ENCODE results near the gene NXPH4. TPM values are rescaled to one million over a fixed set of nuclear protein-coding genes. Genes with fewer than 3 reads are reported as not detected.

NXPH4 gene
- total RNA-seq, 2 donors from 2014 or later = 0.27 TPM; not detected in 1

DNA sequence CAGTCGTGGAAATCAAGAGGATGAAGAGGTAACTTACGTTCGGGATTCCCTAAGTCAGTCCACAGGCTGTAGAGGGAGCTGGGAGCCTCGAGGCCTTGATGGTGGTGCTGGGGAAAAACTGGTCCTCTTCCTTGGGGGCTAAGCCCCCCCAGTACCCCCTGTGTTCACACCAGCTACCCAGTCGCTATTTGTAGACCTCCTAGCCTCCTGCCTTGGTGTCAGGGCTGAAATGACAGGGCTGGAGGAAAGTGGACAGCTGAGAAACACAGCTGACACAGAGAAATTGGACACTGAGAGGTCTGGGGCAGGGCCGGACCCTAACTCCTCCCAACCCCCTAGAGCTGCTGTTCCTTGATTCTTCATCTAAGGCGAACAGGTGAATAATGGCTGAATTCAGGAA, 34.4 kb downstream of the NXPH4 start, which contains the start of gene STAC3:
Gene STAC3, minus strand, starts transcription at position 232 of the 400 bp plus-strand sequence. CDS start 1,551 bp downstream, outside the sequence.
- TF ChIP-seq, protein P1, sequence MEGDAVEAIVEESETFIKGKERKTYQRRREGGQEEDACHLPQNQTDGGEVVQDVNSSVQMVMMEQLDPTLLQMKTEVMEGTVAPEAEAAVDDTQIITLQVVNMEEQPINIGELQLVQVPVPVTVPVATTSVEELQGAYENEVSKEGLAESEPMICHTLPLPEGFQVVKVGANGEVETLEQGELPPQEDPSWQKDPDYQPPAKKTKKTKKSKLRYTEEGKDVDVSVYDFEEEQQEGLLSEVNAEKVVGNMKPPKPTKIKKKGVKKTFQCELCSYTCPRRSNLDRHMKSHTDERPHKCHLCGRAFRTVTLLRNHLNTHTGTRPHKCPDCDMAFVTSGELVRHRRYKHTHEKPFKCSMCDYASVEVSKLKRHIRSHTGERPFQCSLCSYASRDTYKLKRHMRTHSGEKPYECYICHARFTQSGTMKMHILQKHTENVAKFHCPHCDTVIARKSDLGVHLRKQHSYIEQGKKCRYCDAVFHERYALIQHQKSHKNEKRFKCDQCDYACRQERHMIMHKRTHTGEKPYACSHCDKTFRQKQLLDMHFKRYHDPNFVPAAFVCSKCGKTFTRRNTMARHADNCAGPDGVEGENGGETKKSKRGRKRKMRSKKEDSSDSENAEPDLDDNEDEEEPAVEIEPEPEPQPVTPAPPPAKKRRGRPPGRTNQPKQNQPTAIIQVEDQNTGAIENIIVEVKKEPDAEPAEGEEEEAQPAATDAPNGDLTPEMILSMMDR (IDR thresholded peaks at IDR 0.05) = no peak
- H3K4me3 ChIP-seq = no peak within 1 kb of the TSS
- no peak within 1 kb of the TSS for H3K9ac ChIP-seq (ENCODE audit: low read depth in 2 of 2, low read length in 2 of 2)
- H3K27ac ChIP-seq = no peak within 1 kb of the TSS
- H3K27me3 ChIP-seq = no peaks in the 10 kb centered on the region
- no peak for DNase-seq
- H3K4me1 ChIP-seq = no peaks in the 10 kb centered on the region
- no peaks in the 10 kb centered on the region for H3K9me3 ChIP-seq
- intact Hi-C loops (cut with DNase I) = no loop called here
- H3K36me3 ChIP-seq = no peaks in the 10 kb centered on the region

DNA sequence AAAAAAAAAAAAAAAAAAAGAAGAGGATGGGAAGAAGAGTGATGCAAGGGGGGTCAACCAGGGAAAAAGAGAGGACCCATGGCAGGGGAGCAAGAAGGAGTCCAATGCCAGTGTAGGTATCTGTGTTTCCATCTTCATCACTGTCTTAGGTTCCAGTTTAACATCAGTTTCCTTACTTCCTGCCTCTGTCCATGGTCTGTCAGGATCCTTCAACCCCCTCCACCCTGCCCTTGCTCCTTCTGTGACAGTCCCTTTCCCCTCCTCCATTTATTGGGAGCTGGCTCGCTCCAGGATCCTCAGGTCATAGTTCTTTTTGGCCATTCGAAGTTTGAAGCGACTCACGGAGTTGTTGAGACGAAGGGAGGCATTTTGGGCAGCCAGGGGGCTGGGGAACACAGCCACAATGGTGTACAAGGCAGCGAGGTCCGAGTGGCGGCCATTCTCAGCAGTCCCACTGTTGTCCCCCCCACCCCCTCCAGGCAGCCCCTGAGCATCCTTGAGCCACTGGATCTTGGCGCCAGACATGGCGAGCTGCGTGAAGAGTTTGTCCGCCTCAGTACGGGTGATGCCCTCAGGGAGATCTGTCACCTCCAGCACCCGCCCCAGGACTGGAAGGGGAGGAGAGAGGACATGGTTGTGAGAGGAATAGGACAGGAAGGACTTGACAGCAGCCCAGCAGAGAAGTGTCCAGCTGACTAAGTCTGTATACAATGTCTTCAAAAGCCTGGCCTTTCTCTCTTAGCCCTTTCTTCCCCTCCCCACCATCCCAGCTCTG, 38.1 kb downstream of the NXPH4 start:
- Histone ChIP-seq H3K36me3 (no peaks in the 10 kb centered on the region), H3K4me3 (no peak overlapping the region), H3K9ac (ENCODE audit: low read depth in 2 of 2, low read length in 2 of 2) (no peak overlapping the region), H3K27ac (no peak overlapping the region), H3K9me3 (no peaks in the 10 kb centered on the region), H3K4me1 (no peaks in the 10 kb centered on the region), H3K27me3 (no peaks in the 10 kb centered on the region)
- no peak for DNase-seq
- TF ChIP-seq, protein P1 (IDR thresholded peaks at IDR 0.05) = no peak
- intact Hi-C loops (cut with DNase I) = no loop called here

DNA sequence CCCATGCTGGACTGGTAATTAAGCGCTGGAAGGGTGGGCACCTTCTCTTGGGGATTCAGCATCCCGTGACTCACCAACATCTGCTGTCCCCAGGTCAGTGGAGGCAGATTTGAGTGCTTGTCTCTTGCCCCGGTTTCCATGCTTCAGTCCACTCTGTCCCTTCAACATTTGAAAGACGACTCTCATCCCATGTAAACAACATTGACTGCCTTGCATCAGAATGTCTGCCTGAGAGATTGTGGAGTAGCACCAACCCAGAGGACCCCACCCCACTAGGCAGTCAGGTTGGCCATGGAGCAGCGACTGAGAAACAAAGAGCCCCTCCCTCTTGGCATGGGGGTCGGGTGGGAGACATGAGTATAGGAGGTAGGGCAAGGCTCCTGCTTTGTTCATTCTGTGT, 39.3 kb downstream of the NXPH4 start:
- Histone ChIP-seq H3K36me3 (no peaks in the 10 kb centered on the region), H3K27ac (no peak overlapping the region), H3K27me3 (no peaks in the 10 kb centered on the region), H3K4me1 (no peaks in the 10 kb centered on the region), H3K9ac (ENCODE audit: low read depth in 2 of 2, low read length in 2 of 2) (no peak overlapping the region), H3K4me3 (no peak overlapping the region), H3K9me3 (no peaks in the 10 kb centered on the region)
- intact Hi-C loops (cut with DNase I) = no loop called here
- no peak for DNase-seq
- TF ChIP-seq, protein P1 (IDR thresholded peaks at IDR 0.05) = no peak

DNA sequence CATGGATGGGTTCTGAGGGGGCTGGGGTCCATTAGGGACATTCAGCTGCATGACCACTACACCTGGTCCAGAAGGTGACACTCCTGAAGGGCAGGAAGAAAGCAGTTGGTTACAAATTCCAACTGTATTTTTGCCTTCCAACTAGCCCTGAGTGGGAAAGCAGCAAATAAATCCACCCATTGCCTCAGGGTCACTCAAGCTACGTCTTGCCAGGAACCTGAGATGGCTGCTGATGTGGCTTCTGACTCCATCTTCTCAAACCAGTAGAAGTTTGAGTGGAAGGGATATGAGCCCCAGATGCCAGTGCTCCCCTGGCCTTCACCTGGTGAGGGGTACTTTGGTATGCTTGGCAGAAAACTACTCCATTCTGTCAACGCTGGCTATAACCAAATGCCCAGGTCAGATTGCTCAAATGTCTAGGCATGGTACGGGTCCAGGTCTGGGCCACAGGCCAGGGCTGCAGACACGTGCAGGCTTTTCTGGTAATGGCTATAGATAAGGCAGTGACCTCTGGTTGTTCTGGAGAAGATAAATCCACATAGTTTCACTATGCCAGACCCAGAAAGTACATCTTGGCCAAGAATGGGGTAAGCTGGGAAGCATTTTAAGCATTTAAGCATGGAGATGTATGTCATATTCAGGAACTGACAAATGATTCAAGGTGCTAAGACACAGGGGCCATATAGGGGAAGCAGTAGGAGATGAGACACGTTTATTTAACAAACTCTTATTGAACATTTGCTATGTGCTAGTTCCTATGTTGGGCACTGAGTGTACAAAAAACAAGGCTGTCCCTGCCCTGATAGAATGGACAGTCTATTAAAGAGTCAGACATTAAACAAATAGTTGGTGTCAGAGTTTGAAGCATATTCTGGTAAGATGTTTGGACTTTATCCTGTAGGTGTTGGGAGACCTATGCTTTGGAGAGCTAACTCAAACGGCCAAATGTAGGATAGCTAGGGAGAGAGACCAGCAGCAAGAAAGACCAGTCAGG, 42.7 kb downstream of the NXPH4 start:
- Histone ChIP-seq H3K9me3 (no peaks in the 10 kb centered on the region), H3K27ac (no peak overlapping the region), H3K9ac (ENCODE audit: low read depth in 2 of 2, low read length in 2 of 2) (no peak overlapping the region), H3K36me3 (no peaks in the 10 kb centered on the region), H3K27me3 (no peaks in the 10 kb centered on the region), H3K4me3 (no peak overlapping the region), H3K4me1 (no peaks in the 10 kb centered on the region)
- DNase-seq = no peak
- intact Hi-C loops (cut with DNase I) = no loop called here
- TF ChIP-seq, protein P1 (IDR thresholded peaks at IDR 0.05) = no peak

DNA sequence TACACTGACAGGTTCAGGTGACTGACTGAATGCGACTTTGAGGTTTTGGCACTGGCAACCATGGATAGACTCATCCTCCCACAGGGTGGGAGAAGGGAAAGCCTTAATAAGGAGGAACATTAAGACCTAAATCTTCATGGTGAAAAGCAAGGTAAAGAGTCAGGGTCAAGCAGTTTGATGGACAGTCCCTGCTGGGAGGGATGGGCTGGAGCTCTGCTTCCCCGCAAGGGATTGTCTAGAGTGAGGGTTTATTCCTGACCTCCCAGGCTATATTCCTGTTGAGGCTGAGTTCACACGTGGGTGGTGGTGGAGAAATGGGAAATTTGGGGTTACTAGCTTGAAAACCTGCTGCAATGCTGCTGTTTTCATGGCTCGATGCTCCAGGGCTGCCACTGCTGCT, 43.8 kb downstream of the NXPH4 start:
- Histone ChIP-seq H3K27me3 (no peaks in the 10 kb centered on the region), H3K4me1 (no peaks in the 10 kb centered on the region), H3K4me3 (no peak overlapping the region), H3K9ac (ENCODE audit: low read depth in 2 of 2, low read length in 2 of 2) (no peak overlapping the region), H3K27ac (no peak overlapping the region), H3K9me3 (no peaks in the 10 kb centered on the region), H3K36me3 (no peaks in the 10 kb centered on the region)
- intact Hi-C loops (cut with DNase I) = loop anchor here (5.0 kb wide), 1 partner anchor 192 kb away; no protein-coding TSS in a partner anchor
- TF ChIP-seq, protein P1 (IDR thresholded peaks at IDR 0.05) = no peak
- no peak for DNase-seq
